IPS-18c (cell line): ENCODE data around the gene SAT1.
"Not testable (repeated sequence)": the region's sequence is repeated elsewhere in the genome, so short reads cannot be mapped to it uniquely, and the experiment has no call there.

Experiments
- H3K4me3 ChIP-seq: 2 replicates; pipeline ENCODE4 v1.7.0; 2013; ENCODE audit warnings: low read depth, mild to moderate bottlenecking, low read length, moderate library complexity; ENCODE audit not compliant: insufficient read depth
- H3K9me3 ChIP-seq: one replicate; pipeline ENCODE4 v1.6.1; 2013; ENCODE audit warnings: mild to moderate bottlenecking, low read length, moderate library complexity; ENCODE audit not compliant: control insufficient read depth, insufficient read depth

Gene SAT1

DNA sequence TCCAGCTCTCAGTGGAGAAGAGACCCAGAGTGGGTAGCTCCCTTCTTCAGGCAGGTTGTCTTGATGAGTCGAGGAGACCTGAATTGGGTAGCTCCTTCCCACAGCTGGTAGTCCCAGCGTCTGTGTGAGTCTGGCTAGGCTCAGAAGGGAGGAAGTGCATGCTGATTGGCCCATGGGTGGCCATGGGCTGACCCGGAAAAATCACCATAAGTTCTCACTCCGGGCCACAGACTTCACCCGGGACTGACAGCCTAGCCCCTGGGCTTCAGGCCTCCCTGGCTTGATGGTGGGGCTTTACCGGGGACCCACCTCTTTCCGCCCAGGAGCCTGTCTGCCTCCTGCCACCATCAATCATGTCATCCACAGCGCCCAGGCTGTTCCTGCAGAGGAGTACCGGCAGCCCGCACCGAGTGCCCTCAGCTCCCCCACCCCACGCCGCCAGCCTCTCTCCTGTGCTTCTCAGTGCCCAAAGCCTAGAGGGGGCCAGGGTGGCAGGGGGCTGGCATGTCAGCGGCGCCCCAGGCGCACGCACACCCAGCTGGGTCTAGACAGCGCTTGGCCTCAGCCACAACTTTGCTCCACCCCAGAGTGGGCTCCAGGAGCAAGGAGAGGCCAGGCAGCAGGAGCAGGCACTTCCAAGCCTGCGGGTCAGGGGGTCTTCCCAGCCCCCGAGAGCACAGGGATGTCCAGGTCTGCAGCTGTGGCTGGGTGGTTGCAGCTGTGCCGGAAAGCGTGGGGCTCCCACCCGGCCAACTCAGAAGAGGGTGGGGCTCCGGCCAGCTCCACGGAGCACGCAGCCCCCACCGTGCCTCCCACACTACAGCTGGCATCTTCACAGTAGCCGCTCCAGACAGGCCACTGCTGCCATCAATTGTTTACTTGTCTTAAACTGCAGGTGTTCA is 16.1 kb upstream of the SAT1 start:
- H3K4me3 ChIP-seq, result no peak overlapping the region
- no peaks in the 10 kb centered on the region for H3K9me3 ChIP-seq

DNA sequence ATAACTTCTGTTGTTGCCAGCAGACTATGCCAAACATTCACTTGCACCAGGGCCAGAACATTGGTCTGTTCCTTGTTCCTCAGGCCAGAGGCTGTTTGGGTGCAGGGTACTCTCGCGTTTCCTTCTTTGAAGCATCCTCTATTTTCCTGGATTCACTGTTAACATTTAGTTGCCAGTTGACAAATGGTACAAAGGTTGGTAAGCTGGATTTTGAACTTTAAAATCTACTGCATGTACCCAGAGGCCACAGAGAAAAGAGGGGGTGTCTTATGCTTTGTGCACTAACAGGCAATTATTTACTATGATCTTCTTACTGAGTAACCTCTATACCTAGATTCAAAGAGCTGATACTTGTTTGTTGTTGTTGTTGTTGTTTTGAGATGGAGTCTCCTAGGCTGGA is 12.8 kb upstream of the SAT1 start:
- H3K4me3 ChIP-seq, result no peak overlapping the region

GRCh38 chrX:23771086-23771485 is 11.9 kb upstream of the SAT1 start:
- H3K9me3 ChIP-seq, H3K4me3 ChIP-seq: not testable (repeated sequence)

More for the DNA sequence above, 12.8 kb upstream of the SAT1 start:
- H3K9me3 ChIP-seq, result no peaks in the 10 kb centered on the region

DNA sequence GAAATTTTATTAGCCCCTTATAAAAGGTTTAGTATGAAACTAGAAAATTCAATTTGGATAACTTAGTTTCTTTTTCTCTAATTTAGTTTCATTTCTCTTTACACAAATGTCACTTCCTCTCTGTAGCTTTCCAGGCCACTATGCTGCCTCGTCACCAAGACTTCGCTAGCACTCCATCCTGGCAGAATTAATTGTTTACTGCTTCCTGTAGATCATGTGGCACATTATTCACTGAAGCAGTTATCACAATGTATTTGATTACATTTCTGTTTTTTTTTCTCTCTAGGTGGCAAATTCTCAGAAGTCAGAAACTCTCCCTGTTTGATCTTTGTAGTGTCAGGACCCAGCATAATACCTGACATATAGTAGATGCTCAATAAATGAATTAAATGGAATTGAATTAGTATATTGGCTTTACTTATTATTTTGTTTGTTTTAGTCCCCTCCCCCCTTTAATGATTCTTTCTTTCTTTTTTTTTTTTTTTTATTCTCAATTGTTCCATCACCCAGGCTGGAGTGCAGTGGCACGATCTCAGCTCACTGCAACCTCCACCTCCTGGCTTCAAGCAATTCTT is 9.3 kb upstream of the SAT1 start:
- Histone ChIP-seq H3K4me3 (no peak overlapping the region), H3K9me3 (no peaks in the 10 kb centered on the region)

GRCh38 chrX:23776363-23776762 is 6.6 kb upstream of the SAT1 start:
- no peak overlapping the region for H3K4me3 ChIP-seq
- no peaks in the 10 kb centered on the region for H3K9me3 ChIP-seq

DNA sequence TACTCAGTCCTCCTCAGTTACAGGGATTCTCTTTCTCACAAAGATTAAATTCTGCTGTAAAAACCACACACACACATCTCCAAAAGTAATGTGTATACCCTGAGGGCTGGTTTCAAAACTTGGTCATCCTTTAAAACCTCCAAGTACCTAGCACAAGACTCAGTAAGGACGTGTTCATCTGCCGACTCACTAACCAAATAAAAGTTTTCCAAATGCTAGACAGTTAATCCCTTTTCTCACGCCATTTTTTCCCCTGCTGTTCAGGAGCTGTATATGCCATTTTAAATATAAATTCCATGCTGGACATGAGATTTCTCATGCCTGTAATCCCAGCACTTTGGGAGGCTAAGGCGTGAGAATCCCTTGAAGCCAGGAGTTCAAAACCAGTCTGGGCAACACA is 3.9 kb upstream of the SAT1 start:
- Histone ChIP-seq H3K9me3 (no peaks in the 10 kb centered on the region), H3K4me3 (no peak overlapping the region)

DNA sequence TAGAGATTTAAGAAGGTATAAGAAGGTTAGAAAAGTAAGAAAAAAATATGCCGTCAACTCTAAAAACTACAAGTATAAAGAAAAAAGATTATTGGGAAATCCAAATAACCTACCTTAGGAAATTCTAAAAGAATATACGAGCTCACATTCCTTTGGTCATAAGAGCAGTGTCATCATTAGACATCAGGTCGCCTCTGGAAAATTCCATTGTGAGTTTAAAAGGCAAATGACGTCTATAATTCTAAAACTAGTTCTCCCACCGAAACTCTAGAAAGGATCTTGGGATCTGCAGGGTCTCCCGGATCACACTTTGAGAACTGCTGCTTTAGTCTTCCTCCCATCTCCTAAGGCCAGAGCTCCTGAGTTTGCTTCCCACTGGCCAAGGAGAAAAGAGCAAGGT is 518 bp upstream of the SAT1 start:
- Histone ChIP-seq H3K9me3 (no peaks in the 10 kb centered on the region), H3K4me3 (no peak overlapping the region)

- Histone ChIP-seq H3K4me3 (peak overlapping the region; percentile 89), H3K9me3 (no peaks in the 10 kb centered on the region)
Measured at GRCh38 chrX:23783589-23784469, 856 bp downstream of the SAT1 start.

DNA sequence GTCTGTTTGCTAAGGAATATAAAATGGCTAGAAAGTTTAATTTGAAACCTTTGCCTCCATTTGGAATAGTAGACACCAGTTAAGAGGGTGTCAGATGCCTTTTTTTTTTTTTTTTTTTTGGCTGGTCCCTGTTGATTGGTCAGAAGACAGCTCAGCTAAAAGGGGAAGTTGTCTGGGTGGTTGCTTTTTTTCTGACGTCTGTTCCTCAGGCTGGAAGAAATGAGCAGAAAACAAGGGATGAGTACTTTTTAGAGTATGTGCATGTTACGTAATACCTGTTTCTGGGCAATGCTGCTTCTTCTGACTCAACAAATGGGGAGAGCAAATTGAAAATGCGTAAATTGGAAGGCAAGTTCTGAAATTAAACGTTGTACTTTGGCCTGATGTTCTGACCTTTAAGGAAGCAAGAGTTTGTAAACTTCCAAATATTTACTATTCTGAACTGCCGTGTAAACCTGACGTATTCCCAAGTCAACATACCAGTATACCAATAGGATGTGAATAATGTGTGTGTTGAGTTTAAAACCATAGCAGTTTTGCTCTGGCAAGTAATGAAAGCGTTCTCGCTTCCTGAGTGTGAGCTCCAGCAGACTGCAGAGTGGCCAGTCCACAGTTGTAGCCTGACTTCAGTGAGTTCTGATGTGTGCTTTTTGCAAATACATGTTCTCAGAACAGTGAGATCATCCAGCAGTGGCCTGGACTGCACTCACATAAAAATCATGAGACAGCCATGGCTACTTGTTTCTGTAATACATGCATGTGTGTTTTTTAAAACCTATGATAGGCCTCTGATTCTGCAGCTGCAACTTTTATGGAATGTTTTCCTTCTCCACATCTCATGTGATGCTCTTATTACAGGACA is 1.7 kb downstream of the SAT1 start:
- H3K4me3 ChIP-seq, result no peak overlapping the region; the same call in 1 of the 2 replicates
- no peaks in the 10 kb centered on the region for H3K9me3 ChIP-seq

GRCh38 chrX:23785580-23785979 is 2.6 kb downstream of the SAT1 start:
- Histone ChIP-seq H3K4me3 (no peak overlapping the region), H3K9me3 (no peaks in the 10 kb centered on the region)

- H3K4me3 ChIP-seq, result no peak overlapping the region
Measured at GRCh38 chrX:23786268-23786815, 3.4 kb downstream of the SAT1 start.

GRCh38 chrX:23787745-23788118 is 4.8 kb downstream of the SAT1 start:
- no peaks in the 10 kb centered on the region for H3K9me3 ChIP-seq

More at GRCh38 chrX:23786268-23786815, 3.4 kb downstream of the SAT1 start:
- H3K9me3 ChIP-seq, result no peaks in the 10 kb centered on the region

DNA sequence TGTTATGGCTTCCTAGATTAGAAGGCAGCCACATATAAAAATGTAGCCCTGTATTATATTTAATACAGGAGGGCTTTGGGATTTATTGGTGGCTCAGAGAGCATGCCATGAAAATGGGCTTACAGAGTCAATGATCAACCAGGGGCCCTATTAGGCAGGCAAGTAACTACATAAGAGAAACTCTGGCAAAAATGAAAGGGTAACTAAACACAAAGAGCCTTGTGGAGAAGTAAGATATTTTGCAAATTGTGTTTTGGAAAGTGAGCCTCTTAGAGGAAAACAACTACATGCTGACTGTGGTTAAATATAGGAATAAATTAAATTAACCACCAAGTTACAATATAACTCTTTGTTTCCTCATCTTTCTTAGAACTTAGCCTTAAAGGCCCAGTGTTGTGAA is 5.5 kb downstream of the SAT1 start:
- Histone ChIP-seq H3K4me3 (no peak overlapping the region), H3K9me3 (no peaks in the 10 kb centered on the region)

More at GRCh38 chrX:23787745-23788118, 4.8 kb downstream of the SAT1 start:
- no peak overlapping the region for H3K4me3 ChIP-seq

- H3K9me3 ChIP-seq, result no peaks in the 10 kb centered on the region
- H3K4me3 ChIP-seq, result no peak overlapping the region
Measured at GRCh38 chrX:23788946-23789345, 6.0 kb downstream of the SAT1 start.

GRCh38 chrX:23789386-23790154 is 6.6 kb downstream of the SAT1 start:
- Histone ChIP-seq H3K9me3 (no peaks in the 10 kb centered on the region), H3K4me3 (no peak overlapping the region)

GRCh38 chrX:23790155-23790497 is 7.2 kb downstream of the SAT1 start:
- H3K9me3 ChIP-seq, result no peaks in the 10 kb centered on the region
- H3K4me3 ChIP-seq, result no peak overlapping the region
